Esophagus squamous epithelium (tissue), 4 donors: ENCODE measurements around the gene TREH.

Source experiments
- CTCF ChIP-seq, 6 experiments: fragments of 450-650 bp in 4 of 6; fragments of 200-600 bp in 2 of 6; sonication (generic) in 2 of 6; IDR thresholded peaks; one replicate each; pipeline ENCODE4 v1.5.1; 2016 to 2019; ENCODE audit warnings: antibody characterized with exemption in 6 of 6, mild to moderate bottlenecking in 4 of 6, moderate library complexity in 4 of 6
- POLR2A ChIP-seq, 4 donors: fragments of 450-650 bp; IDR thresholded peaks; one replicate each; pipeline ENCODE4 v1.6.1; 2017; ENCODE audit warnings: antibody characterized with exemption in 4 of 4, mild to moderate bottlenecking in 4 of 4, moderate library complexity in 3 of 4

- TF ChIP-seq CTCF (IDR thresholded peaks at IDR 0.05) (no peak), POLR2A (IDR thresholded peaks at IDR 0.05) (no peak)
Observed at GRCh38 chr11:118705791-118706545, 26.5 kb upstream of the TREH start.
